ENCODE data around the gene NEMP1.

GRCh38 chr12:57044468-57044867, 34.1 kb downstream of the NEMP1 start:
- TF ChIP-seq POLR2A (IDR thresholded peaks at IDR 0.05) = no peak
- TF ChIP-seq CTCF (IDR thresholded peaks at IDR 0.05 in 4 of 5, conservative IDR thresholded peaks at IDR 0.05 in 1 of 5) = no peak

Data from gastrocnemius medialis (tissue), 4 donors.